ENCODE results near the gene HTRA1. TPM values are rescaled to one million over a fixed set of nuclear protein-coding genes. Genes with fewer than 3 reads are reported as not detected.
A peak's percentile ranks its signal among the peaks of the same experiment; 100 is the strongest.

HTRA1 gene
- polyA plus RNA-seq, 3 donors, result 0.84 to 4.7 (median 2.2) TPM

- no peaks in the 10 kb centered on the region for H3K4me1 ChIP-seq (ENCODE audit: control insufficient read depth in 1 of 2, insufficient read depth in 2 of 2, low read length in 2 of 2)
- H3K79me2 ChIP-seq (ENCODE audit: insufficient read depth, low read length), result no peaks in the 10 kb centered on the region
- no peak overlapping the region for H3K9ac ChIP-seq (ENCODE audit: insufficient read depth, low read length, poor library complexity, severe bottlenecking)
- H4K20me1 ChIP-seq (ENCODE audit: insufficient read depth, low read length), result no peaks in the 10 kb centered on the region
- TF ChIP-seq CTCF (IDR thresholded peaks at IDR 0.05), result no peak
- intact Hi-C loops (cut with micrococcal nuclease), result no loop called here
- Mint-ChIP-seq H3K27me3 (ENCODE audit: low read depth in 3 of 3) (peaks cover 3 to 4% (median 4%) of the 10 kb centered on the region in 3 donors), H3K9me3 (peaks cover 0 to 3% (median 0%) of the 10 kb centered on the region in 7 donors), H3K27ac (no peak overlapping the region), H3K36me3 (no peaks in the 10 kb centered on the region), H3K4me1 (peaks cover 4% of the 10 kb centered on the region), H3K4me3 (no peak overlapping the region)
- no peaks in the 10 kb centered on the region for H3K9me3 ChIP-seq (replicated peaks in 1 of 2; ENCODE audit: control insufficient read depth in 1 of 2, insufficient read depth in 1 of 2, low read length in 2 of 2)
- no peaks in the 10 kb centered on the region for H3K36me3 ChIP-seq (replicated peaks in 1 of 2; ENCODE audit: control insufficient read depth in 1 of 2, insufficient read depth in 2 of 2, low read length in 2 of 2)
- H3K4me3 ChIP-seq (replicated peaks in 1 of 3; ENCODE audit: low read depth in 2 of 3, low read length in 3 of 3), result no peak overlapping the region
- no peak overlapping the region for H3K4me2 ChIP-seq (replicated peaks; ENCODE audit: extremely low read depth, low read length, poor library complexity, severe bottlenecking)
- H2AFZ ChIP-seq (ENCODE audit: insufficient read depth, low read depth, low read length, poor library complexity, severe bottlenecking), result no peak overlapping the region
- DNase-seq, result no peak
- no peaks in the 10 kb centered on the region for H3K27me3 ChIP-seq (ENCODE audit: control insufficient read depth in 2 of 2, insufficient read depth in 2 of 2, low read length in 2 of 2)
- H3K27ac ChIP-seq (ENCODE audit: low read depth in 1 of 2, low read length in 2 of 2), result no peak overlapping the region
- WGBS (ENCODE audit: insufficient coverage), result 83% methylated on average over 5 of the region's 5 CpGs
Observed at GRCh38 chr10:122515022-122515424, 53.7 kb downstream of the HTRA1 start.

- Mint-ChIP-seq H3K27ac (peak overlapping the region in 1 of 7 donors; percentile 25), H3K27me3 (ENCODE audit: low read depth in 3 of 3) (peaks cover 3 to 4% (median 4%) of the 10 kb centered on the region in 3 donors), H3K36me3 (no peaks in the 10 kb centered on the region), H3K4me1 (peaks cover 4% of the 10 kb centered on the region), H3K9me3 (peaks cover 0 to 3% (median 0%) of the 10 kb centered on the region in 7 donors), H3K4me3 (no peak overlapping the region)
- no peaks in the 10 kb centered on the region for H3K9me3 ChIP-seq (replicated peaks in 1 of 2; ENCODE audit: control insufficient read depth in 1 of 2, insufficient read depth in 1 of 2, low read length in 2 of 2)
- no peaks in the 10 kb centered on the region for H3K4me1 ChIP-seq (ENCODE audit: control insufficient read depth in 1 of 2, insufficient read depth in 2 of 2, low read length in 2 of 2)
- no peaks in the 10 kb centered on the region for H3K36me3 ChIP-seq (replicated peaks in 1 of 2; ENCODE audit: control insufficient read depth in 1 of 2, insufficient read depth in 2 of 2, low read length in 2 of 2)
- DNase-seq, result no peak
- H3K9ac ChIP-seq (ENCODE audit: insufficient read depth, low read length, poor library complexity, severe bottlenecking), result no peak overlapping the region
- H3K27ac ChIP-seq (ENCODE audit: low read depth in 1 of 2, low read length in 2 of 2), result no peak overlapping the region
- H3K4me3 ChIP-seq (replicated peaks in 1 of 3; ENCODE audit: low read depth in 2 of 3, low read length in 3 of 3), result no peak overlapping the region
- no peaks in the 10 kb centered on the region for H3K27me3 ChIP-seq (ENCODE audit: control insufficient read depth in 2 of 2, insufficient read depth in 2 of 2, low read length in 2 of 2)
- no peaks in the 10 kb centered on the region for H3K79me2 ChIP-seq (ENCODE audit: insufficient read depth, low read length)
- intact Hi-C loops (cut with micrococcal nuclease), result no loop called here
- no peaks in the 10 kb centered on the region for H4K20me1 ChIP-seq (ENCODE audit: insufficient read depth, low read length)
- H2AFZ ChIP-seq (ENCODE audit: insufficient read depth, low read depth, low read length, poor library complexity, severe bottlenecking), result no peak overlapping the region
- no peak overlapping the region for H3K4me2 ChIP-seq (replicated peaks; ENCODE audit: extremely low read depth, low read length, poor library complexity, severe bottlenecking)
- WGBS (ENCODE audit: insufficient coverage), result 68% methylated on average over 13 of the region's 16 CpGs
- no peak for TF ChIP-seq CTCF (IDR thresholded peaks at IDR 0.05)
Observed at GRCh38 chr10:122515588-122516231, 54.4 kb downstream of the HTRA1 start.
